PFSK-1 (cell line): Measurements from ENCODE around the gene AKAP6.

Experiments
- POLR2AphosphoS5 ChIP-seq: IDR thresholded peaks from 2 replicates; pipeline ENCODE4 v1.6.1; 2012; ENCODE audit warnings: low read depth, mild to moderate bottlenecking, control low read depth, low read length, moderate library complexity
- SIN3A ChIP-seq: IDR thresholded peaks from 2 replicates; pipeline ENCODE4 v1.6.1; 2012; ENCODE audit warnings: mild to moderate bottlenecking, low read length, moderate library complexity, borderline replicate concordance; ENCODE audit not compliant: insufficient read depth
- TAF1 ChIP-seq: IDR thresholded peaks from 2 replicates; pipeline ENCODE4 v1.6.1; 2012; ENCODE audit warnings: low read length, control low read depth, borderline replicate concordance; ENCODE audit not compliant: insufficient read depth
- TF ChIP-seq, protein P1 (sequence below), 2 experiments: IDR thresholded peaks; 2 replicates each; pipeline versions ENCODE4 v1.6.1 to v1.8.0; 2011 to 2012; ENCODE audit warnings: low read depth in 2 of 2, low read length in 2 of 2, control low read depth in 1 of 2, inconsistent platforms in 1 of 2, mild to moderate bottlenecking in 1 of 2, moderate library complexity in 1 of 2; ENCODE audit not compliant: insufficient read depth in 1 of 2

DNA sequence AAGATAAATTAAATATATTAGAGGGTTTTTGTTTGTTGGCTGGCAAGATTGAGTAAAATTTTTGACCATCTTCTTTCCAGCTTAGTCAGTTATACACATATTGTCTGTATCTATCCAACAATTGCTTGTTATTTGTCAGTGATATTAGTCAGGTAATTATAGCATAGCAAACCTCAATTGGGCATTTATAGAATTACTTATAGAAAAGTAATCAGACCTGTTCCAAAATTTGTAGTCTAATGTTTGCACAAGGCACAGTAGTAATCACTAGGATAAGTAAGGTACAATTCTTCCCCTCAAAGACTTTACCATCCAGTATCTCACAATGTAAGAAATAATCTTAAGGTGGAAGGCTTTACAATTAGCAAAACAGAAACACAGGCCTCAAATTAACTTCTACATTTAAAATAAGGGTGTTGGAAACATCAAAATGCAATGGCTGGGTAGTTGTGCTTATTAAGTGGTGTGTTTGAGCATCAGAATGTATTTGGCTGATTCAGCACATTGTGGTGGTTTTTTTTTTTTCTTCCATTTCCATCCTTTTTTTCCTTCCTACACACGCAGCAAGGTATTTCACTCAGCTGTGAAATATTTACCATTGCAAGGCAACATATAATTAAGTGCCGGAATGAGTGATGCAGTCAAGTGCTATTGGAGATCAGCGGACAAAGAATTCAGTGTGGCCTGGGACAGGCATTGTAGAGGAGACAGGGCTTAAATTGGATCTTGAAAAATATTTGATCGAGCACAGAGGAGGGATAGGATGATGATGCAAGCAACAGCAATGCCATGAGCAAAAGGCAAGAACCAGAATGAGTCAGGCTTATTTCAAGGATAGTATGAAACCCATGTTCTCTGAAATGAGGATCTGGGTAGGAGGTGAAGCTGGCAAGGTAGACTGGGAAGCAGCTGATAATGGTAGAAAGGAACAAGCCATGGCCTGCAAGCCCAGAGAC is 178.2 kb downstream of the AKAP6 start:
- TF ChIP-seq TAF1 (no peak), POLR2AphosphoS5 (no peak), SIN3A (no peak)
- TF ChIP-seq, protein P1, sequence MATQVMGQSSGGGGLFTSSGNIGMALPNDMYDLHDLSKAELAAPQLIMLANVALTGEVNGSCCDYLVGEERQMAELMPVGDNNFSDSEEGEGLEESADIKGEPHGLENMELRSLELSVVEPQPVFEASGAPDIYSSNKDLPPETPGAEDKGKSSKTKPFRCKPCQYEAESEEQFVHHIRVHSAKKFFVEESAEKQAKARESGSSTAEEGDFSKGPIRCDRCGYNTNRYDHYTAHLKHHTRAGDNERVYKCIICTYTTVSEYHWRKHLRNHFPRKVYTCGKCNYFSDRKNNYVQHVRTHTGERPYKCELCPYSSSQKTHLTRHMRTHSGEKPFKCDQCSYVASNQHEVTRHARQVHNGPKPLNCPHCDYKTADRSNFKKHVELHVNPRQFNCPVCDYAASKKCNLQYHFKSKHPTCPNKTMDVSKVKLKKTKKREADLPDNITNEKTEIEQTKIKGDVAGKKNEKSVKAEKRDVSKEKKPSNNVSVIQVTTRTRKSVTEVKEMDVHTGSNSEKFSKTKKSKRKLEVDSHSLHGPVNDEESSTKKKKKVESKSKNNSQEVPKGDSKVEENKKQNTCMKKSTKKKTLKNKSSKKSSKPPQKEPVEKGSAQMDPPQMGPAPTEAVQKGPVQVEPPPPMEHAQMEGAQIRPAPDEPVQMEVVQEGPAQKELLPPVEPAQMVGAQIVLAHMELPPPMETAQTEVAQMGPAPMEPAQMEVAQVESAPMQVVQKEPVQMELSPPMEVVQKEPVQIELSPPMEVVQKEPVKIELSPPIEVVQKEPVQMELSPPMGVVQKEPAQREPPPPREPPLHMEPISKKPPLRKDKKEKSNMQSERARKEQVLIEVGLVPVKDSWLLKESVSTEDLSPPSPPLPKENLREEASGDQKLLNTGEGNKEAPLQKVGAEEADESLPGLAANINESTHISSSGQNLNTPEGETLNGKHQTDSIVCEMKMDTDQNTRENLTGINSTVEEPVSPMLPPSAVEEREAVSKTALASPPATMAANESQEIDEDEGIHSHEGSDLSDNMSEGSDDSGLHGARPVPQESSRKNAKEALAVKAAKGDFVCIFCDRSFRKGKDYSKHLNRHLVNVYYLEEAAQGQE (IDR thresholded peaks at IDR 0.05; ENCODE audit: insufficient read depth in 1 of 2, low read depth in 2 of 2, low read length in 2 of 2), result no peak
